ENCODE data around the gene MERTK. TPM values are rescaled to one million over a fixed set of nuclear protein-coding genes. Genes with fewer than 3 reads are reported as not detected.

The MERTK gene
- total RNA-seq, 1 donor from 2014 or later: 5.1 TPM

DNA sequence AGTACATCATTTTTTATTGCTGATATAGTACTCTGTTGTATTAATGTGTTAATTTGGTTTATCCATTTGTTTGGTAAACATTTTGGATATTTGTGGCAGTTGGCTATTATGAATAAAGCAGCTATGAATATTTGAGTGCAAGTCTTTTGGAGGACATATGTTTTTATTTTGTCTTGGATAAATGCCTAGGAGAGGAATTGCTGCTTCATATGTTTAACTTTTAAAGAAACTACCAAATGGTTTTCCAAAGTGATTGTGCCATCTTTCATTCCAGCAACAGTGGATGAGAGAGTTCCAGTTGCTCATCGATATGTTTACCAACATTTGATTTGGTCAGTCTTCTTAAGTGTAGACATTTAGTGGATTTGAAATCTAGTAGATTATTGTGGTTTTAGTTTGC, 51.8 kb downstream of the MERTK start:
- Histone ChIP-seq H3K9me3 (ENCODE audit: insufficient read depth, low read depth, low read length) (no peaks in the 10 kb centered on the region), H3K4me1 (ENCODE audit: insufficient read depth, low read length) (no peaks in the 10 kb centered on the region), H3K9ac (ENCODE audit: low read length) (no peak overlapping the region), H3K4me2 (ENCODE audit: low read length) (no peak overlapping the region), H3K36me3 (ENCODE audit: insufficient read depth, low read length) (no peaks in the 10 kb centered on the region), H2AFZ (ENCODE audit: low read depth, low read length) (no peak overlapping the region), H3K4me3 (ENCODE audit: insufficient read depth, low read depth, low read length) (no peak overlapping the region), H3K27me3 (ENCODE audit: insufficient read depth, low read length) (peaks cover 3% of the 10 kb centered on the region), H3K27ac (ENCODE audit: low read depth, low read length) (no peak overlapping the region), H4K20me1 (ENCODE audit: insufficient read depth, low read length) (no peaks in the 10 kb centered on the region), H3K79me2 (ENCODE audit: insufficient read depth, low read length) (no peaks in the 10 kb centered on the region)
- no peak overlapping the region for H3K27ac Mint-ChIP-seq (ENCODE audit: unreplicated experiment)
- H3K9me3 Mint-ChIP-seq (ENCODE audit: unreplicated experiment): peaks cover 2% of the 10 kb centered on the region
- no peak for TF ChIP-seq EZH2 (IDR thresholded peaks at IDR 0.05; ENCODE audit: insufficient read depth, low read length)
- TF ChIP-seq, protein P1, sequence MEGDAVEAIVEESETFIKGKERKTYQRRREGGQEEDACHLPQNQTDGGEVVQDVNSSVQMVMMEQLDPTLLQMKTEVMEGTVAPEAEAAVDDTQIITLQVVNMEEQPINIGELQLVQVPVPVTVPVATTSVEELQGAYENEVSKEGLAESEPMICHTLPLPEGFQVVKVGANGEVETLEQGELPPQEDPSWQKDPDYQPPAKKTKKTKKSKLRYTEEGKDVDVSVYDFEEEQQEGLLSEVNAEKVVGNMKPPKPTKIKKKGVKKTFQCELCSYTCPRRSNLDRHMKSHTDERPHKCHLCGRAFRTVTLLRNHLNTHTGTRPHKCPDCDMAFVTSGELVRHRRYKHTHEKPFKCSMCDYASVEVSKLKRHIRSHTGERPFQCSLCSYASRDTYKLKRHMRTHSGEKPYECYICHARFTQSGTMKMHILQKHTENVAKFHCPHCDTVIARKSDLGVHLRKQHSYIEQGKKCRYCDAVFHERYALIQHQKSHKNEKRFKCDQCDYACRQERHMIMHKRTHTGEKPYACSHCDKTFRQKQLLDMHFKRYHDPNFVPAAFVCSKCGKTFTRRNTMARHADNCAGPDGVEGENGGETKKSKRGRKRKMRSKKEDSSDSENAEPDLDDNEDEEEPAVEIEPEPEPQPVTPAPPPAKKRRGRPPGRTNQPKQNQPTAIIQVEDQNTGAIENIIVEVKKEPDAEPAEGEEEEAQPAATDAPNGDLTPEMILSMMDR (IDR thresholded peaks at IDR 0.05; ENCODE audit: insufficient read depth, low read depth, low read length): no peak
- DNase-seq (ENCODE audit: low read depth) (no peak), FAIRE-seq (no peak)
- H3K4me1 Mint-ChIP-seq (ENCODE audit: low read depth, unreplicated experiment): no peaks in the 10 kb centered on the region
- H3K27me3 Mint-ChIP-seq (ENCODE audit: low read depth, unreplicated experiment): no peaks in the 10 kb centered on the region
- H3K4me3 Mint-ChIP-seq (ENCODE audit: unreplicated experiment): no peak overlapping the region
- peaks cover 22% of the 10 kb centered on the region for H3K36me3 Mint-ChIP-seq (ENCODE audit: low read depth, unreplicated experiment)

DNA sequence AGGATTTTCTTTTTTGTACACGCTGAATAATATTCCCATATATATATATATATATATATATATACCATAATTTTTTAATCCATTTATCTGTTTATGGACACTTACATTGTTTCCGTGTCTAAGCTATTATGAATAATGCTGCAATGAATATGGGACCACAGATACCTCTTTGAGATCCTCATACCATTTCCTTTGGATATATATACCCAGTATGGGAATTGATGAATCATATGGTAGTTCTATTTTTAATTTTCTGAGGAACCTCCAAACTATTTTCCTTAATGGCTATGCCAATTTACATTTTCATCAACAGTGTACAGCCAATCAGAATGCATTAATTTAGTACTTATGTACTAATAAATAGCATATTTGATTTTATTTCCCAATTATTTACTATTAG, 53.1 kb downstream of the MERTK start:
- FAIRE-seq (no peak), DNase-seq (ENCODE audit: low read depth) (no peak)
- H3K9ac ChIP-seq (ENCODE audit: low read length): no peak overlapping the region
- H3K27ac ChIP-seq (ENCODE audit: low read depth, low read length): no peak overlapping the region
- TF ChIP-seq, protein P1 (IDR thresholded peaks at IDR 0.05; ENCODE audit: insufficient read depth, low read depth, low read length): no peak
- no peak for TF ChIP-seq EZH2 (IDR thresholded peaks at IDR 0.05; ENCODE audit: insufficient read depth, low read length)
- no peak overlapping the region for H3K4me2 ChIP-seq (ENCODE audit: low read length)
- no peaks in the 10 kb centered on the region for H3K4me1 Mint-ChIP-seq (ENCODE audit: low read depth, unreplicated experiment)
- no peak overlapping the region for H3K4me3 ChIP-seq (ENCODE audit: insufficient read depth, low read depth, low read length)
- no peaks in the 10 kb centered on the region for H4K20me1 ChIP-seq (ENCODE audit: insufficient read depth, low read length)
- H3K27me3 ChIP-seq (ENCODE audit: insufficient read depth, low read length): peaks cover 3% of the 10 kb centered on the region
- no peaks in the 10 kb centered on the region for H3K79me2 ChIP-seq (ENCODE audit: insufficient read depth, low read length)
- H3K36me3 ChIP-seq (ENCODE audit: insufficient read depth, low read length): no peaks in the 10 kb centered on the region
- H3K27ac Mint-ChIP-seq (ENCODE audit: unreplicated experiment): no peak overlapping the region
- peaks cover 20% of the 10 kb centered on the region for H3K36me3 Mint-ChIP-seq (ENCODE audit: low read depth, unreplicated experiment)
- no peaks in the 10 kb centered on the region for H3K27me3 Mint-ChIP-seq (ENCODE audit: low read depth, unreplicated experiment)
- no peak overlapping the region for H2AFZ ChIP-seq (ENCODE audit: low read depth, low read length)
- H3K4me1 ChIP-seq (ENCODE audit: insufficient read depth, low read length): no peaks in the 10 kb centered on the region
- no peaks in the 10 kb centered on the region for H3K9me3 ChIP-seq (ENCODE audit: insufficient read depth, low read depth, low read length)
- H3K4me3 Mint-ChIP-seq (ENCODE audit: unreplicated experiment): no peak overlapping the region
- peaks cover 2% of the 10 kb centered on the region for H3K9me3 Mint-ChIP-seq (ENCODE audit: unreplicated experiment)

DNA sequence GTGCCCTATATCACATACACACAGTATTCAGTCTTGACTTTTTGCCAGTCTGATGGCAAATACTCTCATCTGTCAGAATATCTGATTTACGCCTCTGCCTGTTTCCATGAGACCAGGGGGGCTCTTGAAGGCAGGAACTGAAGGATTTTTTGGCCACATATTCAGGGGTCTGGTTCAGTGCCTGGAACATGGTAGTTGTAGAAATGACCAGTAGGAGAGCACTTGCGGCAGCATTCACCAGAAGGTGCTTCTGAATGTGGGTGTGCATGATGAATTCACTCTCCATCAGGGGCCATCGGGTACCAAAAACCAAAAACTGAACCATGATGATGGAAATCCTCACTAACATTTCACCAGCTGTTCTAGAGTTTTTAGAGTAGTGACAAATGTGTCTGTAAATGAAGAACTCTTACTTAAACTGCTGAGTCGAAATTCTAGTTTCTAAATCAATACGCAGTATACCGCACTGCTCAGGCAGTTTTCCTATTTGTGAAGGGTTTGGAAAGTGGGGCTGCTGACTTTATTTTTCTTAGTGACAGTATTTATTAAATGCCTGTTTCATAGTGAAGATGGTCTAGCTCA, 54.6 kb downstream of the MERTK start:
- Mint-ChIP-seq H3K4me1 (ENCODE audit: low read depth, unreplicated experiment) (no peaks in the 10 kb centered on the region), H3K27me3 (ENCODE audit: low read depth, unreplicated experiment) (no peaks in the 10 kb centered on the region), H3K9me3 (ENCODE audit: unreplicated experiment) (peaks cover 2% of the 10 kb centered on the region), H3K27ac (ENCODE audit: unreplicated experiment) (no peak overlapping the region), H3K4me3 (ENCODE audit: unreplicated experiment) (no peak overlapping the region), H3K36me3 (ENCODE audit: low read depth, unreplicated experiment) (peaks cover 13% of the 10 kb centered on the region)
- Histone ChIP-seq H3K9ac (ENCODE audit: low read length) (no peak overlapping the region), H3K27ac (ENCODE audit: low read depth, low read length) (no peak overlapping the region), H3K27me3 (ENCODE audit: insufficient read depth, low read length) (peaks cover 6% of the 10 kb centered on the region), H4K20me1 (ENCODE audit: insufficient read depth, low read length) (no peaks in the 10 kb centered on the region), H2AFZ (ENCODE audit: low read depth, low read length) (no peak overlapping the region), H3K79me2 (ENCODE audit: insufficient read depth, low read length) (no peaks in the 10 kb centered on the region), H3K4me3 (ENCODE audit: insufficient read depth, low read depth, low read length) (no peak overlapping the region), H3K9me3 (ENCODE audit: insufficient read depth, low read depth, low read length) (no peaks in the 10 kb centered on the region), H3K36me3 (ENCODE audit: insufficient read depth, low read length) (no peaks in the 10 kb centered on the region), H3K4me1 (ENCODE audit: insufficient read depth, low read length) (no peaks in the 10 kb centered on the region), H3K4me2 (ENCODE audit: low read length) (no peak overlapping the region)
- FAIRE-seq: no peak
- no peak for DNase-seq (ENCODE audit: low read depth)
- no peak for TF ChIP-seq EZH2 (IDR thresholded peaks at IDR 0.05; ENCODE audit: insufficient read depth, low read length)
- TF ChIP-seq, protein P1 (IDR thresholded peaks at IDR 0.05; ENCODE audit: insufficient read depth, low read depth, low read length): no peak

Measured in astrocyte (in vitro differentiated cells and primary cell).